Mammary epithelial cell (primary cell): Measurements from ENCODE around the gene G3BP1.
"Not testable (repeated sequence)": the region's sequence is repeated elsewhere in the genome, so short reads cannot be mapped to it uniquely, and the experiment has no call there.

Experiments used
- CTCF ChIP-seq, 2 donors: IDR thresholded peaks in 1 of 2; conservative IDR thresholded peaks in 1 of 2; 2 replicates each; pipeline ENCODE4 v1.5.1; 2011 to 2012; ENCODE audit warnings: inconsistent platforms in 2 of 2, low read length in 2 of 2, mild to moderate bottlenecking in 2 of 2, control low read depth in 1 of 2, low read depth in 1 of 2; ENCODE audit not compliant: insufficient read depth in 1 of 2; ENCODE audit errors: extremely low read depth in 1 of 2
- EZH2 ChIP-seq: IDR thresholded peaks from 2 replicates; pipeline ENCODE4 v1.6.1; 2012; ENCODE audit warnings: low read length, inconsistent platforms, borderline replicate concordance

- not testable (repeated sequence) for TF ChIP-seq CTCF (conservative IDR thresholded peaks at IDR 0.05 in 1 of 2, IDR thresholded peaks at IDR 0.05 in 1 of 2; ENCODE audit: extremely low read depth in 1 of 2, insufficient read depth in 1 of 2, low read depth in 1 of 2, low read length in 2 of 2); EZH2
Observed at GRCh38 chr5:151729597-151729996, 42.2 kb upstream of the G3BP1 start.
